NT2/D1 (cell line): ENCODE results near the gene ZFHX2.

ENCODE experiments used
- SUZ12 ChIP-seq: IDR thresholded peaks from 2 replicates; pipeline ENCODE4 v1.6.1; 2011; ENCODE audit not compliant: insufficient read length, insufficient read depth; ENCODE audit errors: extremely low read depth
- ZNF274 ChIP-seq: IDR thresholded peaks from 2 replicates; pipeline ENCODE4 v1.6.1; 2011; ENCODE audit warnings: mild to moderate bottlenecking, low read depth, low read length

DNA sequence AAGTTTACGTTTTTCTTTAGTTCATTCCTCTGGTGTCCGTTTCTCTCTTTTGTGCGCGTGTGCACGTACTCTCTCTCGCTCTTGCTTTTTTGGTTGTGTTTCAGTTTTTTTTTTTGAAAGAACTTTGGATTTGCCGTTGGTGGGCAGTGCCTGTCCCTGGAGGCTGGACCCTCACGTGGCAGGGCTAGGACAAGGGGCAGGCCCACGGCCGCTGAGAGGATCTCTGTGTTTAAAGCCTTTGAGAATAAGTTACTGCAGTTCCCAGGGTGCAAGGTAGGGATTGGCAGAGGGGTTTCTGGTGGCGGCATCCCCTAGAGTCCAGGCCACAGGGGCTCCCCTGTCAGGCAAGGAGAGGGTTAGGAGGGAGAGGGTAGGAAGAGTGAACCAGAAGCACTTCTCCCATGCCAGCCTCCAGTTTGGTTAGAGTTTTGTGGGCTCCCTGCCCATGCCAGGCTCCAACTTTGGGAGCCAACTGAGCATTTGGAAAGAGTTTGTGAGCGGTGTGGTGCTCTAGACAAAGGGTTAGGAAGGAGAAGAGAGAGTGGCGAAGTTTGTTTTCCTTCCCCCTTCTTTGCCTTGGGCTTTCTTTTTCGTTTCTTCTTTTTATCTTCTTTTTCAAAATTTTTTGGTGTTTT, 30.5 kb downstream of the ZFHX2 start:
- TF ChIP-seq ZNF274 = no peak
- no peak for TF ChIP-seq SUZ12
